ENCODE results near the gene PASD1.
"Not testable (repeated sequence)": the region's sequence is repeated elsewhere in the genome, so short reads cannot be mapped to it uniquely, and the experiment has no call there.

The PASD1 gene, protein sequence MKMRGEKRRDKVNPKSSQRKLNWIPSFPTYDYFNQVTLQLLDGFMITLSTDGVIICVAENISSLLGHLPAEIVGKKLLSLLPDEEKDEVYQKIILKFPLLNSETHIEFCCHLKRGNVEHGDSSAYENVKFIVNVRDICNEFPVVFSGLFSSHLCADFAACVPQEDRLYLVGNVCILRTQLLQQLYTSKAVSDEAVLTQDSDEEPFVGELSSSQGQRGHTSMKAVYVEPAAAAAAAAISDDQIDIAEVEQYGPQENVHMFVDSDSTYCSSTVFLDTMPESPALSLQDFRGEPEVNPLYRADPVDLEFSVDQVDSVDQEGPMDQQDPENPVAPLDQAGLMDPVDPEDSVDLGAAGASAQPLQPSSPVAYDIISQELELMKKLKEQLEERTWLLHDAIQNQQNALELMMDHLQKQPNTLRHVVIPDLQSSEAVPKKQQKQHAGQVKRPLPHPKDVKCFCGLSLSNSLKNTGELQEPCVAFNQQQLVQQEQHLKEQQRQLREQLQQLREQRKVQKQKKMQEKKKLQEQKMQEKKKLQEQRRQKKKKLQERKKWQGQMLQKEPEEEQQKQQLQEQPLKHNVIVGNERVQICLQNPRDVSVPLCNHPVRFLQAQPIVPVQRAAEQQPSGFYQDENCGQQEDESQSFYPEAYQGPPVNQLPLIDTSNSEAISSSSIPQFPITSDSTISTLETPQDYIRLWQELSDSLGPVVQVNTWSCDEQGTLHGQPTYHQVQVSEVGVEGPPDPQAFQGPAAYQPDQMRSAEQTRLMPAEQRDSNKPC

DNA sequence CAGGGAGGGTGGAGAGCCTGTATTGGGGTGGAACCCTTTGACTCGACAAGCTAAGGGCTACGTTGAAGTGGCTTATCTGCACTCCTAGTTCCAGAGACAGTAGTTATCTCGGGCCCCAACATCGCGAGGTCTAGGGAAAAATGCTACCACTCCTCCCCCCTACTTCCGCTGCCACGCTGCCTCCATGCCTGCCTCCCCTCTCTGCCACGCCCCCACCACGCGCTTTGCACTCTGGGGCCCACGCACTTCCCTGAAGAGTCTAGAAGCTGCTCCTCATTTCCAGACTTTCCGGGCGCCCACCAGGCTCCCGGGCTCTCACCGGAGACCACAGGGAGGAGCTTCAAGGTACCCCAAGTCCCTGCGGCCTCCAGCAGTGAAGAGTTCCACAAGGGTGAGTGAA, at the start of gene PASD1:
Gene PASD1, plus strand, starts transcription at position 227 of the 400 bp plus-strand sequence. CDS start 37,879 bp downstream, outside the sequence.
- ATAC-seq (ENCODE audit: low read depth) (no peak), DNase-seq (ENCODE audit: low spot score in 2 of 2) (no peak)
- no peak within 1 kb of the TSS for H3K27ac Mint-ChIP-seq
- no peak within 1 kb of the TSS for H3K4me3 Mint-ChIP-seq
- H3K4me1 Mint-ChIP-seq, result no peaks in the 10 kb centered on the region
- H3K27me3 Mint-ChIP-seq, result no peaks in the 10 kb centered on the region
- H3K36me3 Mint-ChIP-seq, result no peaks in the 10 kb centered on the region
- no peaks in the 10 kb centered on the region for H3K9me3 Mint-ChIP-seq

DNA sequence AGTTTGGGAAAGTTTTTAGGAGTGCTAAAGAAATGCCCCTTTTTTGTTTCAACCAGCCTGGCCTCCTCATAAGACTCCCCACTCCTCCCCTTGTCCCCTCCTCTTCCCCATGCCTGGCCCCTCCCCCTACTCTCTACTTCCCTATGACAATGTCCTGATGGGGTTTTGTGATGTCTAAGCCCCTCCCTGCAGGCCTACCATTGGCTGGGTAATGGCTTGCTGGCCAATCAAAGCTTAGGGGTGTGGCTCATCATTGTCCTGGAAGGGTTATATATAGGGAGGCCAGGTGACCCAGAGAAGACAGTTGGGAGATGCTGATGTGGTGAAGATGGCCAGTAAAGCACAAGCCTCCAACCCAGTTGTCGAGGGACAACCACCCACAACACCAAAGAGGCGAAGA, 48.2 kb upstream of the PASD1 start:
- peaks cover 2% of the 10 kb centered on the region for H3K27me3 Mint-ChIP-seq
- no peaks in the 10 kb centered on the region for H3K4me1 Mint-ChIP-seq
- H3K36me3 Mint-ChIP-seq, result no peaks in the 10 kb centered on the region
- no peak for DNase-seq (ENCODE audit: low spot score in 2 of 2)
- H3K4me3 Mint-ChIP-seq, result no peak overlapping the region
- no peak for ATAC-seq (ENCODE audit: low read depth)
- H3K9me3 Mint-ChIP-seq, result peaks cover 2% of the 10 kb centered on the region
- no peak overlapping the region for H3K27ac Mint-ChIP-seq

DNA sequence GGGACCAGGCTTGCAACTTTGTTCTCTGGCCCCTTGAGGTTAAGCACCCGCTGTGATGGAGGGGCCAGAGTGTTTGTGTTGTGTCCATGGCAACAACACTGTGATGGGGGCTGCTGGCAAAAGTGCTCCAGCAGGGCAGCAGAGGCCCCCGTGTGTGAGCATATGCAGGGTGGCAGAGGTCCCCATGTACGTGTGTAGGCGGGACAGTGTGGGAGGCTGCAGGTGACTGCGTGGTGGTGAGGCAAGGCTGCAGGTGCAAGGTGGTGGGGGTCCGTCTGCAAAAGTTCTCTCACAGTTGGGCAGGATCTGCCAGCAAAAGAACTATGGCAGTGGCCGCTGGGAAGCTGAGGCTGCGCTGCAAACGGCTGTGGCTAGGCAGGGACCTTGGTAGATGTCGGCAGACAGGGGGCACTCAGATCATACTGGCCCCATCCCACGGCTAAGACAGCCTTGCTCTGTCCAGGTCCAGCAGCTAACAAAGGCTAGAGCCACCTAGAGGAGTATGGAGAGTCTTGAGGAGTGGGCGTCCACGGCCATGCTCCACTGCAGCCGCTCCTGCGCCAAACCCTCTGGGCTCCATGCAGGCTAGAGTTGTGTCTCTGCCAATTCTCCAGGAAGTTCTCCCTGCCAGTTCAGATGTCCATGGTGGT, 46.8 kb upstream of the PASD1 start:
- no peak overlapping the region for H3K27ac Mint-ChIP-seq
- no peak overlapping the region for H3K4me3 Mint-ChIP-seq
- H3K36me3 Mint-ChIP-seq, result no peaks in the 10 kb centered on the region
- DNase-seq (ENCODE audit: low spot score in 2 of 2) (no peak), ATAC-seq (ENCODE audit: low read depth) (no peak)
- H3K27me3 Mint-ChIP-seq, result peaks cover 2% of the 10 kb centered on the region
- peaks cover 2% of the 10 kb centered on the region for H3K9me3 Mint-ChIP-seq
- no peaks in the 10 kb centered on the region for H3K4me1 Mint-ChIP-seq

DNA sequence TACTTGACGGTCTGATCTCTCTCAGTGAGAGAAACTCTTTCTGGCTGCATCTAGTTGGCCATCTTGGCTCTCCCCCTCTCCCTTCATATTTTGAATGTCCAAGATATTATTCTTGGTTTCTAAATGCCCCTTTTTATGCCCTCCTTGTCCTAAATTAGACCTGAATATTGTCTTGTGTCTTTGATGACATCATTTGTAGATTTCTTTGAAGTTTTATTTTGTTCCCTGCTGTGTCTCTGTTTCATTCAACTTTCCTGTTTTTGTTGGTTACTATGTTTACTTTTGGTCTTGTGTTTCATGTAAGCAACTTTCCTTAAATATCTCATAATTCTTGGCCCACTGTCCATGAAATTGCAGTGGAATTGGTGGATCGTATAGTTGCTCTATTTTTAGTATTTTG, 46.1 kb upstream of the PASD1 start:
- no peaks in the 10 kb centered on the region for H3K4me1 Mint-ChIP-seq
- no peaks in the 10 kb centered on the region for H3K36me3 Mint-ChIP-seq
- no peak overlapping the region for H3K27ac Mint-ChIP-seq
- H3K27me3 Mint-ChIP-seq, result peaks cover 2% of the 10 kb centered on the region
- ATAC-seq (ENCODE audit: low read depth) (no peak), DNase-seq (ENCODE audit: low spot score in 2 of 2) (no peak)
- H3K9me3 Mint-ChIP-seq, result peaks cover 2% of the 10 kb centered on the region
- no peak overlapping the region for H3K4me3 Mint-ChIP-seq

DNA sequence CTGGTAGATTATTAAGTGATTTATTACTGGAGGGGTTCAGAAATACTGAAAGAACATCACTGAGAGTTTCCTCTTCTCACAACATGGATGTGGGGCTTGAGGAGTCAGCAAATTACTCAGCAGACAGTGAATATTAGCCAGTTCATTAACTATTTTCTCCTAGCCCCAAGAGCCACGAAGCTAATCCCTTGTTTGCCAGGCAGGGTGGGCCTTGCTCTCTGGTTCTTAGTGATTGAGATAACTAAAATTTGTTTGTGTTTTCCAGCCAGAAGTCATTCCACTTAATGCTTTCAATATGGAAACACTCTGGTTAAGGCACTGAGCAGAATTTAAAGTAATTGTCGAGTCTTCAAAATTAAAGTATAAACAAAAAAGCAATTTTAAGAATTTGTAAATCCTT, 40.1 kb upstream of the PASD1 start:
- H3K9me3 Mint-ChIP-seq, result no peaks in the 10 kb centered on the region
- H3K27ac Mint-ChIP-seq, result no peak overlapping the region
- H3K4me3 Mint-ChIP-seq, result no peak overlapping the region
- no peaks in the 10 kb centered on the region for H3K36me3 Mint-ChIP-seq
- DNase-seq (ENCODE audit: low spot score in 2 of 2), result no peak
- ATAC-seq (ENCODE audit: low read depth), result no peak
- peaks cover 1% of the 10 kb centered on the region for H3K27me3 Mint-ChIP-seq
- no peaks in the 10 kb centered on the region for H3K4me1 Mint-ChIP-seq

DNA sequence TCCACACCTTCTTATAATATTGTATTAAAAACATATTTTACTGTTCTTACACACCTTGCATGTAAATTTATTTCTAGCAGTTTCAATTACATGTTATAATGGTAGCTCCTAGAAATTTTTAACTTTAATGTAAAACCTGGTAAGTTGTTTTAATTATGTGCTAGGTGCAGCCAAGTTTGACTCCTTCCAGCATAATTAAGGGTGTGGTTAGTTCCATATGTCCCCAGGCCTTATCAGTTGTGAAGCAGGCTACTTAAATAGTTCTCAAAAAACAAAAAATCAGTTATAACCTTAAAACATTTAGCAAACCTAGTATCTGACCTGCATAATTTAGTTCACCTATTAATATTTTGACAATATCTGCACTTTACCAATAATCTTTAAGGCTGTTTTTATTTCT, 26.9 kb upstream of the PASD1 start:
- no peak overlapping the region for H3K27ac Mint-ChIP-seq
- H3K4me1 Mint-ChIP-seq, result no peaks in the 10 kb centered on the region
- H3K27me3 Mint-ChIP-seq, result peaks cover 2% of the 10 kb centered on the region
- H3K9me3 Mint-ChIP-seq, result no peaks in the 10 kb centered on the region
- H3K36me3 Mint-ChIP-seq, result no peaks in the 10 kb centered on the region
- ATAC-seq (ENCODE audit: low read depth) (no peak), DNase-seq (ENCODE audit: low spot score in 2 of 2) (no peak)
- H3K4me3 Mint-ChIP-seq, result no peak overlapping the region

DNA sequence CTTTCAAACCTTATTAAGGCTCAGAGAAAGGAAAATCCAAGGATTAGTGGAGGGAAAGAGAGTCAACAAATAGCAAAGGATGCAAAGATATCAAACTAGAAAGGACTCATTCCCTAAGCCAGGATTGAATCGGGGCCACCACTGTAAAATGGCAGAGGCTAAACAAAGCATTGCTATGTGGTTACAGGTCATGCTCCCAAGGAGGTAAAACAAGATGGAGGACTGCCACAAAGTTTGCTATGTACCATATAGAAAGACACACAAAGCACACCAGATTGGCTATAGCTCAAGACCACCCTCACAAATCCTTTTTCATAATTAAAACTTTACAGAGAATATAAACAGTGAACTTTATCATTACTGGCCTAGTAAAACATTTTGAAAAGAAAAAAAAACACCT, 25.9 kb upstream of the PASD1 start:
- H3K36me3 Mint-ChIP-seq, result no peaks in the 10 kb centered on the region
- H3K9me3 Mint-ChIP-seq, result no peaks in the 10 kb centered on the region
- no peak overlapping the region for H3K4me3 Mint-ChIP-seq
- no peaks in the 10 kb centered on the region for H3K4me1 Mint-ChIP-seq
- no peak for ATAC-seq (ENCODE audit: low read depth)
- H3K27ac Mint-ChIP-seq, result no peak overlapping the region
- DNase-seq (ENCODE audit: low spot score in 2 of 2), result no peak
- peaks cover 2% of the 10 kb centered on the region for H3K27me3 Mint-ChIP-seq

DNA sequence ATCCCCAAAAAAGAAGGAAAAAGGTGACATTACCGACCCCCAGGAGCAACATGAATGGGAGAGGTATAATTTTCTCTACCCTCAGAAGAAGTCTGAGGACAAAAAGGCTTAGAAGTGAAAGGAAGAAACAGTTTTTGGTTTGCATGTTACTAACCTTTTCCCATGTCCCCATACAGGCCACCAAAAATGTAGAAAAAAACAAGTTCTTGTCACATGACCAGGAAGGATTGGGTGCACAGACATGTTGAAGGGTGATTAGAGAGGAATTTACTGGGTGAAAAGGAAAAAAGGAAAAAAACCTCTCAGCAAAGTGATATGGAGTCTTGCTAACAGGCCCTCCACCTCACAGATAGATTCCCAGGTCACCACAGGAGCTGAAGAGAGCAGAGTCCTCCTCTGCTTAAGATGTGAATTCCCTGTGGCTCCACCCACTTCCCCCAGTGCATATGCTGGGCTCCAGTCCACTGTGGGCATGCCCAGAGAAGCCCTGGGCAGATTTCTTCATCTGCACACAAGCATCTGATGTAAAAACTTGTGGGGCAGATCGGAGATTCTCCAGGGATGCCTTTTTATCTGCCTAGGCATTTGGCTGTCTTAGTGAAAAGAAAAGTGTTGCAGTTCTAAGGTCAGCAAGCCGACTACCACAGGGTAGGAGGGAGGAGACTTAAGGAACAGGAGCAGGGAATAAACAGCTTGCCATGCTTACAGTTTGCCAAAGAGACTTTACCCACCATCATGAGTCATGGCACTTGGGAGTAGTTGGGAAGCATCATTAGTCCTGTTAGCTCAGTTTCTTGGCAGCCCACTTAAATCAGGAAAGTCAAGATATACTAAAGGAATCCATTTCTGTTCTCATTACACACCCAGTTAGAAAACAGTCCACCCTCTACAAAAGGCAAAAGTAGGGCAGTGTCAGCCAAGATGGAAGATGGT, 25.0 kb upstream of the PASD1 start:
- H3K27ac Mint-ChIP-seq, result no peak overlapping the region
- no peak for DNase-seq (ENCODE audit: low spot score in 2 of 2)

DNA sequence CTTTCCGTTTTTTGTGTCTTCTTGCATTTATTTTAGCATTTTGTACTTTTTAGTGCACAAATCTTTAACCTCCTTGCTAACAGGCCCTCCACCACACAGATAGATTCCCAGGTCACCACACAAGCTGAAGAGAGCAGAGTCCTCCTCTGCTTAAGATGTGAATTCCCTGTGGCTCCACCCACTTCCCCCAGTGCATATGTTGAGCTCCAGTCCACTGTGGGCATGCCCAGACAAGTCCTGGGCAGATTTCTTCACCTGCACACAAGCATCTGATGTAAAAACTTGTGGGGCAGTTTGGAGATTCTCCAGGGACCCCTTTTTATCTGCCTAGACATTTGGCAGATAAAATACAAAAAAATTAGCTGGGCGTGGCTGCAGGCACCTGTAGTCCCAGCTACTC, 19.8 kb upstream of the PASD1 start:
- Mint-ChIP-seq H3K27me3 (peaks cover 2% of the 10 kb centered on the region), H3K27ac (no peak overlapping the region), H3K4me1 (no peaks in the 10 kb centered on the region), H3K4me3 (no peak overlapping the region), H3K36me3 (no peaks in the 10 kb centered on the region), H3K9me3 (no peaks in the 10 kb centered on the region)
- no peak for ATAC-seq (ENCODE audit: low read depth)
- DNase-seq (ENCODE audit: low spot score in 2 of 2), result no peak

More for the DNA sequence above, 25.0 kb upstream of the PASD1 start:
- Mint-ChIP-seq H3K4me3 (no peak overlapping the region), H3K36me3 (no peaks in the 10 kb centered on the region), H3K4me1 (no peaks in the 10 kb centered on the region), H3K9me3 (no peaks in the 10 kb centered on the region), H3K27me3 (no peaks in the 10 kb centered on the region)
- ATAC-seq (ENCODE audit: low read depth), result no peak

DNA sequence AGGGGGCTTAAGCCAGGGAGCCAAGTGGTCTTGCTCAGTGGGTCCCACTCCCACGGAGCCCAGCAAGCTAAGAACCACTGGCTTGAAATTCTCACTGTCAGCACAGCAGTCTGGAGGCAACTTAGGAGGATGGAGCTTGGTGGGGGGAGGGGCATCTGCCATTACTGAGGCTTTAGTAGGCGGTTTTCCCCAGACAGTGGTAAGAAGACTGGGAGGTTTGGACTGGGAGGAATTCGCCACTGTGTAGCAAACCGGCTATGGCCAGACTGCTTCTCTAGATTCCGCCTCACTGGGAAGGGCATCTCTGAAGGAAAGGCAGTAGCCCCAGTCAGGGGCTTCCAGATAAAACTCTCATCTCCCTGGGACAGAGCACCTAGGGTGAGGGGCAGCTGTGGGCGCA, 17.2 kb upstream of the PASD1 start:
- H3K4me3 Mint-ChIP-seq; ATAC-seq (ENCODE audit: low read depth); H3K27me3 Mint-ChIP-seq; H3K9me3 Mint-ChIP-seq; H3K27ac Mint-ChIP-seq; H3K36me3 Mint-ChIP-seq; H3K4me1 Mint-ChIP-seq; DNase-seq (ENCODE audit: low spot score in 2 of 2): not testable (repeated sequence)

DNA sequence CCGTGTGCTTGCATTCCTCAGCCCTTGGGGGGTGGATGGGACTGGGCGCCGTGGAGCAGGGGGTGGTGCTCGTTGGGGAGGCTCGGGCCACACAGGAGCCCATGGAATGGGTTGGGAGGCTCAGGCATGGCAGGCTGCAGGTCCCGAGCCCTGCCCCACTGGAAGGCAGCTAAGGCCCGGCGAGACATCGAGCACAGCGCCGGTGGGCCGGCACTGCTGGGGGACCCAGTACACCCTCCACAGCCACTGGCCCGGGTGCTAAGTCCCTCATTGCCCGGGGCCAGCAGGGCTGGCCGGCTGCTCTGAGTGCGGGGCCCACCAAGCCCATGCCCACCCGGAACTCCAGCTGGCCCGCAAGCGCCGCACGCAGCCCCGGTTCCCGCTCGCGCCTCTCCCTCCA, 12.3 kb upstream of the PASD1 start:
- H3K36me3 Mint-ChIP-seq; H3K9me3 Mint-ChIP-seq; ATAC-seq (ENCODE audit: low read depth): not testable (repeated sequence)

DNA sequence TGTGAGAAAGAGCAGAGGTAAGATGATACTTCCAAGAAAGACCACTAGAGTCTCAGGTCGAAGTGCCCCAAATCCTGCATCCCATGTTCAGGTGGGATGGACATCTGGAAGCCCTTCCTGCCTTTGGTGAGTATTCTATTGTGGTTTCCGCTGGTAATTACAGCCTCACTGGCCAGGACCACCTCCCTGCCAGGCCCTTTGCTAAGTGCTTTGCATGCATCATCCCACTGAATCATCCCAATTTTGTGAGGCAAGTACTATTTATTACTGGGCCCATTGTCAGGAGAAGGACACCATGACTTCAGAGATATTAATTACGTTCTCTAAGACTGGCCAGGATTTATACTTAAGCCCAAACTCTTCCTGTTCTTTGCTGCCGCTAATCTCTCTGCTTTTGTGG, 10.7 kb upstream of the PASD1 start:
- ATAC-seq (ENCODE audit: low read depth) (no peak), DNase-seq (ENCODE audit: low spot score in 2 of 2) (no peak)
- no peak overlapping the region for H3K4me3 Mint-ChIP-seq
- H3K9me3 Mint-ChIP-seq, result no peaks in the 10 kb centered on the region
- H3K36me3 Mint-ChIP-seq, result no peaks in the 10 kb centered on the region
- no peak overlapping the region for H3K27ac Mint-ChIP-seq
- H3K4me1 Mint-ChIP-seq, result no peaks in the 10 kb centered on the region
- H3K27me3 Mint-ChIP-seq, result no peaks in the 10 kb centered on the region

More for the DNA sequence above, 12.3 kb upstream of the PASD1 start:
- not testable (repeated sequence) for H3K27me3 Mint-ChIP-seq; H3K4me1 Mint-ChIP-seq; H3K4me3 Mint-ChIP-seq; DNase-seq (ENCODE audit: low spot score in 2 of 2); H3K27ac Mint-ChIP-seq

DNA sequence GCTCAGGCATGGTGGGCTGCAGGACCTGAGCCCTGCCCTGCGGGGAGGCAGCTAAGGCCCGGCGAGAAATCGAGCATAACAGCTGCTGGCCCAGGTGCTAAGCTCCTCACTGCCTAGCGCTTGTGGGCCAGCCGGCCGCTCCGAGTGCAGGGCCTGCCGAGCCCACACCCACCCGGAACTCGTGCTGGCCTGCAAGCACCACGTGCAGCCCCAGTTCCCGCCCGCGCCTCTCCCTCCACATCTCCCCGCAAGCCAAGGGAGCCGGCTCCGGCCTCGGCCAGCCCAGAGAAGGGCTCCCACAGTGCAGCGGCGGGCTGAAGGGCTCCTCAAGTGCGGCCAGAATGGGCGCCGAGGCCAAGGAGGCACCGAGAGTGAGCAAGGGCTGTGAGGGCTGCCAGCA, 8.2 kb upstream of the PASD1 start:
- not testable (repeated sequence) for H3K9me3 Mint-ChIP-seq; H3K27ac Mint-ChIP-seq; H3K4me1 Mint-ChIP-seq; H3K36me3 Mint-ChIP-seq; DNase-seq (ENCODE audit: low spot score in 2 of 2); H3K27me3 Mint-ChIP-seq; H3K4me3 Mint-ChIP-seq; ATAC-seq (ENCODE audit: low read depth)
